CD14-positive monocyte (primary cell): ENCODE measurements around the gene VSTM4. TPM values are rescaled to one million over a fixed set of nuclear protein-coding genes. Genes with fewer than 3 reads are reported as not detected.

Experiments
- DNase-seq, 3 donors: peaks; one replicate each; pipeline ENCODE4 v3.0.0-alpha.2; 2011 to 2022
- H2AFZ ChIP-seq: 2 replicates; pipeline ENCODE4 v1.6.0; 2012; ENCODE audit warnings: mild to moderate bottlenecking, low read depth, low read length, inconsistent platforms; ENCODE audit not compliant: insufficient read depth, poor library complexity, severe bottlenecking
- H3K27ac ChIP-seq, 2 donors: 1 replicate in 1 of 2; 2 replicates in 1 of 2; pipeline ENCODE4 v1.5.1; 2012 to 2013; ENCODE audit warnings: low read length in 2 of 2, control low read depth in 1 of 2, inconsistent platforms in 1 of 2, low read depth in 1 of 2, mild to moderate bottlenecking in 1 of 2
- H3K27me3 ChIP-seq, 2 donors: one replicate each; pipeline versions ENCODE4 v1.6.0 to v1.6.1; 2011 to 2013; ENCODE audit warnings: low read length in 2 of 2; ENCODE audit not compliant: control insufficient read depth in 2 of 2, insufficient read depth in 2 of 2
- H3K36me3 ChIP-seq, 2 donors: replicated peaks in 1 of 2; 1 replicate in 1 of 2; 2 replicates in 1 of 2; pipeline versions ENCODE4 v1.5.1 to v1.6.1; 2012 to 2013; ENCODE audit warnings: low read length in 2 of 2, control low read depth in 1 of 2, inconsistent platforms in 1 of 2, mild to moderate bottlenecking in 1 of 2; ENCODE audit not compliant: insufficient read depth in 2 of 2, control insufficient read depth in 1 of 2
- H3K4me1 ChIP-seq, 2 donors: 1 replicate in 1 of 2; 2 replicates in 1 of 2; pipeline versions ENCODE4 v1.5.1 to v1.6.1; 2012 to 2013; ENCODE audit warnings: low read length in 2 of 2, control low read depth in 1 of 2, inconsistent platforms in 1 of 2, mild to moderate bottlenecking in 1 of 2, moderate library complexity in 1 of 2; ENCODE audit not compliant: insufficient read depth in 2 of 2, control insufficient read depth in 1 of 2
- H3K4me2 ChIP-seq: replicated peaks from 2 replicates; pipeline ENCODE3; 2012; ENCODE audit warnings: low read length, moderate library complexity, mild to moderate bottlenecking; ENCODE audit not compliant: poor library complexity, severe bottlenecking; ENCODE audit errors: extremely low read depth
- H3K4me3 ChIP-seq, 3 experiments: fragments of 200-600 bp in 1 of 3; sonication (generic) in 1 of 3; replicated peaks in 1 of 3; 1 replicate in 2 of 3; 2 replicates in 1 of 3; pipeline ENCODE4 v1.5.1; 2011 to 2013; ENCODE audit warnings: low read length in 3 of 3, mild to moderate bottlenecking in 3 of 3, control low read depth in 2 of 3, low read depth in 2 of 3, inconsistent platforms in 1 of 3, moderate library complexity in 1 of 3
- H3K79me2 ChIP-seq: 2 replicates; pipeline ENCODE4 v1.6.0; 2012; ENCODE audit warnings: mild to moderate bottlenecking, control low read depth, inconsistent platforms, low read length, moderate library complexity; ENCODE audit not compliant: insufficient read depth
- H3K9ac ChIP-seq: 2 replicates; pipeline ENCODE4 v1.6.0; 2017; ENCODE audit warnings: low read length, mild to moderate bottlenecking; ENCODE audit not compliant: insufficient read depth, poor library complexity, severe bottlenecking
- H3K9me3 ChIP-seq, 2 donors: replicated peaks in 1 of 2; 1 replicate in 1 of 2; 2 replicates in 1 of 2; pipeline versions ENCODE4 v1.5.1 to v1.6.1; 2012 to 2013; ENCODE audit warnings: low read length in 2 of 2, control low read depth in 1 of 2; ENCODE audit not compliant: control insufficient read depth in 1 of 2, insufficient read depth in 1 of 2
- H4K20me1 ChIP-seq: 2 replicates; pipeline ENCODE4 v1.6.0; 2012; ENCODE audit warnings: mild to moderate bottlenecking, low read length, control low read depth, moderate library complexity; ENCODE audit not compliant: insufficient read depth
- H3K27ac Mint-ChIP-seq, 7 donors: one replicate each; pipeline ENCODE4 v1.8.0; 2020; ENCODE audit warnings: mild to moderate bottlenecking in 7 of 7, mixed read lengths in 7 of 7, moderate library complexity in 6 of 7, inconsistent platforms in 2 of 7
- H3K27me3 Mint-ChIP-seq, 3 donors: one replicate each; pipeline ENCODE4 v1.8.0; 2021 to 2022; ENCODE audit warnings: low read depth in 3 of 3, mild to moderate bottlenecking in 3 of 3, mixed read lengths in 3 of 3, moderate library complexity in 3 of 3, inconsistent platforms in 1 of 3
- H3K36me3 Mint-ChIP-seq, 2 donors: one replicate each; pipeline ENCODE4 v1.8.0; 2020; ENCODE audit warnings: mixed read lengths in 2 of 2, inconsistent platforms in 1 of 2, mild to moderate bottlenecking in 1 of 2
- H3K4me1 Mint-ChIP-seq: one replicate; pipeline ENCODE4 v1.8.0; 2020; ENCODE audit warnings: mild to moderate bottlenecking, mixed read lengths
- H3K4me3 Mint-ChIP-seq, 2 donors: one replicate each; pipeline ENCODE4 v1.8.0; 2020; ENCODE audit warnings: mild to moderate bottlenecking in 2 of 2, mixed read lengths in 2 of 2, moderate library complexity in 1 of 2
- H3K9me3 Mint-ChIP-seq, 7 donors: one replicate each; pipeline ENCODE4 v1.8.0; 2020 to 2022; ENCODE audit warnings: mixed read lengths in 7 of 7, mild to moderate bottlenecking in 6 of 7, moderate library complexity in 6 of 7, inconsistent platforms in 2 of 7
- CTCF ChIP-seq: fragments of 200-600 bp; IDR thresholded peaks from one replicate; pipeline ENCODE4 v1.8.0; 2022; ENCODE audit warnings: antibody characterized with exemption, mild to moderate bottlenecking
- WGBS: methylation state at CpG from one replicate; pipeline ENCODE4 v1.1.5; 2013; ENCODE audit warnings: missing lambda C conversion rate; ENCODE audit not compliant: insufficient coverage; 5-methylcytosine and 5-hydroxymethylcytosine counted together
- intact Hi-C, 2 donors: fragments of 100-400 bp; cut with micrococcal nuclease; formaldehyde crosslinking; loops; one replicate each; pipeline versions ENCODE4 v1.15.0 to v1.15.1; 2023
- polyA plus RNA-seq, 3 donors: library from polyadenylated mRNA; depleted of rRNA in 1 of 3; unstranded in 2 of 3; stranded (reverse) in 1 of 3; fragments of 300-500 nt in 2 of 3; fragments of >200 nt in 1 of 3; fragmentation: Illumina TruSeq in 2 of 3; gene quantifications; 1 replicate in 2 of 3; 2 replicates in 1 of 3; pipeline ENCODE4 v1.2.3, GENCODE V29; 2012 to 2021

VSTM4 gene
- polyA plus RNA-seq, 3 donors = not detected

GRCh38 chr10:49000437-49001398 lies 114.6 kb downstream of the VSTM4 start:
- intact Hi-C loops = no loop called here
- TF ChIP-seq CTCF = no peak
- 89% methylated on average over 8 of the region's 13 CpGs for WGBS
- Histone ChIP-seq H3K4me3 (no peak overlapping the region), H3K9me3 (no peaks in the 10 kb centered on the region), H3K27me3 (no peaks in the 10 kb centered on the region), H3K27ac (no peak overlapping the region), H3K36me3 (no peaks in the 10 kb centered on the region), H3K4me1 (no peaks in the 10 kb centered on the region), H3K4me2 (no peak overlapping the region), H3K9ac (no peak overlapping the region), H4K20me1 (no peaks in the 10 kb centered on the region), H3K79me2 (no peaks in the 10 kb centered on the region), H2AFZ (no peak overlapping the region)
- no peaks in the 10 kb centered on the region for H3K4me1 Mint-ChIP-seq
- H3K9me3 Mint-ChIP-seq = no peaks in the 10 kb centered on the region
- H3K27ac Mint-ChIP-seq = no peak overlapping the region
- H3K36me3 Mint-ChIP-seq = no peaks in the 10 kb centered on the region
- peaks cover 0 to 2% (median 2%) of the 10 kb centered on the region in 3 donors for H3K27me3 Mint-ChIP-seq
- no peak overlapping the region for H3K4me3 Mint-ChIP-seq
- no peak for DNase-seq

- Histone ChIP-seq H4K20me1 (no peaks in the 10 kb centered on the region), H3K27me3 (no peaks in the 10 kb centered on the region), H3K4me3 (no peak overlapping the region), H3K9ac (no peak overlapping the region), H3K79me2 (no peaks in the 10 kb centered on the region), H3K4me1 (no peaks in the 10 kb centered on the region), H3K36me3 (no peaks in the 10 kb centered on the region), H2AFZ (no peak overlapping the region), H3K27ac (no peak overlapping the region), H3K9me3 (no peaks in the 10 kb centered on the region), H3K4me2 (no peak overlapping the region)
- intact Hi-C loops = no loop called here
- H3K4me1 Mint-ChIP-seq = no peaks in the 10 kb centered on the region
- DNase-seq = no peak
- peak overlapping the region in 1 of 2 donors; percentile 26 for H3K4me3 Mint-ChIP-seq
- H3K9me3 Mint-ChIP-seq = no peaks in the 10 kb centered on the region
- H3K27me3 Mint-ChIP-seq = peaks cover 0 to 2% (median 2%) of the 10 kb centered on the region in 3 donors
- TF ChIP-seq CTCF = no peak
- WGBS = 100% methylated on average over 2 of the region's 2 CpGs
- H3K36me3 Mint-ChIP-seq = no peaks in the 10 kb centered on the region
- no peak overlapping the region for H3K27ac Mint-ChIP-seq
Observed at GRCh38 chr10:48999346-48999745, 116.0 kb downstream of the VSTM4 start.
